GM18873 (cell line): ENCODE measurements around the gene MRGPRF.

Source experiments
- ATAC-seq: cut with Tn5 transposase; IDR thresholded peaks from one replicate; pipeline ENCODE4 v1.9.1; 2021; ENCODE audit warnings: mild to moderate bottlenecking, moderate library complexity, moderate number of reproducible peaks; ENCODE audit not compliant: unreplicated experiment, low FRiP score

The MRGPRF gene

DNA sequence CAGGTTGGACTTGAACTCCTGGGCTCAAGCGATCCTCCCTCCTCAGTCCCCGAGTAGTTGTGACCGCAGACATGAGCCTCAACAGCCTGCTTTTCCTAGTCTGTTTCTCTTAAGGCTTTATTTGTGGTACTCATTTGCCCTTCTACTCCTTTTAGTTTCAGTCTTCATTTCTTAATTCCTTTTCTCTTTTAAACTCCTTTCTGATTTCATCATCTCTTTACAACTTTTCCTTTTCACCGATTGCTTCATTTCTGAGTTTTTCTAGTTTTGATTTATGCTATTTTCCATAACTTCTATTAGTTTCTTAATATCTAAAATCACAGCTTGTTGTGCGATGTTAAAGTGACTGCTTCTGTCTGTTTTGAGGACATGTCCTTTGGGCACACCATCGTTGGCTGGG lies 17.3 kb upstream of the MRGPRF start:
- ATAC-seq = no peak

DNA sequence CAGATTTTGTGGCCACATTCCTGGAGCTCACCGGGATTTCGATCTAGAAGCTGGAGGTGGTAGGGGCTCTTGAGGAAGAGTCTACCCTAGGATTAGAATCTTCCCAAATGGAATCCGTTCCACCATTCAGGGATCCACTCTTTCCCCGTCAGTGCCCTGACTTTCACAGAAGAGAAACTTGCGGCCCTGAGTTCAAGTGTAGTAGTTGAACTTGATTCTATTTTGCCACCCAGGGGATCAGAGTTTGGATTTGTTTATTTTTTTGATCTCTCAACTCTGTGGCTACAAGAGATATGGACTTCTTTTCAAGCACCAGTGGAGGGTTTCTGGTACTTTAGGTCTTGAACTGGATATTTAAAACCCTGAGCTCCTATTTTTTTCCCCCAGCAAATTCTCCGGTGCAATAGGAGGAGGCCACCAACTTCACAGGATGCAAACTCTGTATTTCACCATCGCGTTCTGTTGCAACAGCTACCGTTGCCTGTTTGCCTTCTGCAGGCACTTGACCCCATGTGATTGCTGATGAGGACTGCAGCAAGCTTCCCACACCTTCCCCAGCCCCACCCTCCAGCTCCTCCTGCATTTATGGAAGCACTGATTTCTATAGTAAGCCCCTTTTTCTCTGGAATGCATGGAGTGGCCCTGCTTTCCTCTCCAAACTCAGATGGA lies 14.8 kb upstream of the MRGPRF start:
- no peak for ATAC-seq

DNA sequence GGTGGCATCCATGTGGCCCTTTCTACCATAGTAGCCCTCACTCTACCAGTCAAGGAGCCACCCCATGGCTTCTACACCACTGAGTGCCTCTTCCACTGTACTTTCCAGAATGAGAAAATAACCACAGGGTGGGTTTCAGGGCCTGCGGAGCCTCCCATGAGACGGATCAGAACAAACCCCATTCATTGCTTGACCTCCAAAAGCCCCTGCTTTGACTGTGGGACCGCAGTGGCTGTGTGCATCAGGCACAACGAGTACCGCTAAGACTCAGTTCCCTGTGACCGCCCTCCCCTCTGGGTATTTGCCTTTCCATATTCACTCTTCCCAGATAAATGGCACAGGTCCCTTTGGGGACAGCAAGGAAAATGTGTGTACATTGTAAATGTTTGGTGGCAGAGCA lies 11.5 kb upstream of the MRGPRF start:
- no peak for ATAC-seq

DNA sequence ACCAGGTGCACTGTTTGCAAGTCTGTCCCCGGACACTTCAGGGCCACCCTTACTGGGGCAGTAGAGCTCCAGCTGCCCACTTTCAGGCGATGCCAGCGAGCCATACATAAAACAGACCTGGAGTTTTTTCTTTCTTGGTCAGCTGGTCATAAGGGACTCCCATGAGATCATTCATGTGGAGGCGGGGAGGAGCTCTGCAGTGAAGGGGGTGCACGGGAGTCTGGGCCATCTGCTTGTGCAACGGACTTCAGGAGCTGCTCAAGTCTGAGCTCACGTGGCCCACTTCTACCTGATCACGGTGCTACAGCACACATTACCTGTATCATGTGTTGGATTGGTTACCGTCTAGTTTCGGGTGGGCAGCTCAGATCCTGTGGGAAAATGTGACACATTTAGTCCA lies 9.2 kb upstream of the MRGPRF start:
- no peak for ATAC-seq

DNA sequence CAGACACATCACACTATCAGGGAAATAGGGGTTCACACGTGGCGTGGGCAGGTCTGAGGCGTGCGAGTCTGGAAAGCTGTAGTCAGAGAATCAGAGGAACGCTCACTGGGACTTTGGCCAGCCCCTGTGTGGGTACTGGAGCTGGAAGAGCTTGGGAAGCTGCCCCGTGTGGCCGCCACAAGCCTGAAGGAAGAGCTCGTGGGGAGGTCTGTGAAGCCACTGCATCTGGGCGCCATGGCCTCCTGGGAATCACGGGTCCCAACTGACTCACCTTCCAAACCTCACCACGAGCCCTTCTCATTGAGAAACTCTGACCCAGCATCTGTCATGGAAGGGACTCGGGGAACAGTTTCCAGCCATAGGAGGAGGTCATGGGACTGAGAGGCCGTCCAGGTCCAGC lies 5.9 kb upstream of the MRGPRF start:
- ATAC-seq = no peak

DNA sequence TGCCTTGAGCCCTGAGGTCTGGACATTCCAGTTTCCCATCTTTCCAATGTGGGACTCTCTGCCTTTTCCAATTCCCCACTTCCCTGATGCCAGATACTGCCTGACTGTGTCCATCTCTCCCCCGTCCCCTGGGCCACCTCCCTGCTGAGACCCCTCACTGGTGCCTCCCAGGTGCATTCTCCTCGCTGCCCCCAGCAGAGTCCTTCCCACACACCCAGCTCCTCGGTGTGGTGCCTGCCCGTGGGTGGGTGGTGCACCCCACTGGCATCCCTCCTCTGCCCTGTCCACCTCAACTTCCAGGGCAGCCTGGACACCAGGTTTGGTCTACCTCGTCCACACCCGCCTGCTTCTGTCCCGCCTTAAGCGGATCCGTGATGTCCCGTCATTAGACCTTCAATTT lies 4.9 kb upstream of the MRGPRF start:
- ATAC-seq = no peak

DNA sequence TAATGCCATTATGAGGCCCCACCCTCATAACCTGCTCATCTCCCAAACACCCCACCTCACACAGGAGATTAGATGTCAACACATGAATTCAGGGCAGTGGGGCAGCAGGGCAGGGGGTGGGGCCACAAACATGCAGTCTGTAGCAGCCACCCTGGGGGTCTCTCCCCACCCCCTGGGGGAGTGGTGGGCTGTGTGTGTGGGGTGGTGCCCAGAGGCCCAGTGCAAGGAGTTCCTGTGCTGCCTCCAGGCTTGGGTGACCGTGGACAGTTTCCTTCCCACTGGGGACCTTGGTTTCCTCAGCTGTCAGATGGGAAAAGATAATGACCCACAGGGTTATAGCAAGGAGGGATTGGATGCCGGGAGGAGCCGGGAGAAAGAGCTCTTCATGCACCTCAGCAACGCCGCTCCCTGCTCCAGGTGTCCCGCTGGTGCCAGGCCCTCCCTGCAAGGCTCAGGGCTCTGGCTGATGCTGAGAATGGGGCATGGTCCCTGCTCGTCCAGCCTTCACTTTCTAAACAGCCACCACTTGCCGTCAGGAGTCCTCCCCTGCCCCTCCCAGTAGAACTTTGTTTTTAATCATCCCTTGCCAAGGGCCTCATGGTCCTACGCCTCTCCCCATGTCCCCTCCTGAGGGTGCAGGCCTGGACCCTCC lies 2.0 kb upstream of the MRGPRF start:
- ATAC-seq = no peak

DNA sequence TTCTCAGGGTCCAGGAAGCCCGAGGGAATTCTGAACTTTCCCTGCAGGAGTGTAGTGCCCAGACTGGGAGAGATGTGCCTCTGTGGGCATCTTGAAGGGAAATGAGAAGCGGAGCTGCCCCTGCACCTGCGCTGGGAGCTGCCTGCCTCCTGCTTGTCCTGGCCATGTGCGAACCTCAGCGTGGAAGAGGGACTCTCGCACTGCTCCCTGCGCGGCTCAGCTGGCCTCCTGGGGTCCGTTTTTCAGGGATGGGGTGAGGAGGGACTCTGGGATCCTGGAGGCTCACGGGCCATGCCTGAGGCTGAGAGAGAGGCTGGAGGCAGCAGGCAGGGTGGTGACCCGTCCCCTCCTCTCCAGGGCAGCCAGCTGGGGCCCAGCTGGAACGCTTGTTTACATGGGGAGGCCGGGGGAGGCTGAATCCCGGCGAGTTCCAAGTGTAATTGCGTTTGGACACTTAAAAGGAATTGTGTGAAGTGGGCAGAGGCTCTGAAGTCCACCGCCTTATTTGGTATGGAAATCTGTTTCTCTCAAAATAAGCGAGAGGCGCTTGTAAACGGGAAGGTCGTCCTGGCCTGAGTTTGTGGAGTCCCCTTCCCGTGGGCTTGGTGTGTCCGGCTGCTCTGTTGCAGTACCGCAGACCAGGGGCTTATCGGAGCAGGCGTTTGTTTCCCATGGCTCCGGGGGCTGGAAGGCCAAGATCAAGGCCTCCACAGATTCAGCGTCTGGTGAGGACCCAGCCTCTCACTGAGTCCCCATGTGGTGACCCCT lies 1.2 kb upstream of the MRGPRF start:
- ATAC-seq = no peak

DNA sequence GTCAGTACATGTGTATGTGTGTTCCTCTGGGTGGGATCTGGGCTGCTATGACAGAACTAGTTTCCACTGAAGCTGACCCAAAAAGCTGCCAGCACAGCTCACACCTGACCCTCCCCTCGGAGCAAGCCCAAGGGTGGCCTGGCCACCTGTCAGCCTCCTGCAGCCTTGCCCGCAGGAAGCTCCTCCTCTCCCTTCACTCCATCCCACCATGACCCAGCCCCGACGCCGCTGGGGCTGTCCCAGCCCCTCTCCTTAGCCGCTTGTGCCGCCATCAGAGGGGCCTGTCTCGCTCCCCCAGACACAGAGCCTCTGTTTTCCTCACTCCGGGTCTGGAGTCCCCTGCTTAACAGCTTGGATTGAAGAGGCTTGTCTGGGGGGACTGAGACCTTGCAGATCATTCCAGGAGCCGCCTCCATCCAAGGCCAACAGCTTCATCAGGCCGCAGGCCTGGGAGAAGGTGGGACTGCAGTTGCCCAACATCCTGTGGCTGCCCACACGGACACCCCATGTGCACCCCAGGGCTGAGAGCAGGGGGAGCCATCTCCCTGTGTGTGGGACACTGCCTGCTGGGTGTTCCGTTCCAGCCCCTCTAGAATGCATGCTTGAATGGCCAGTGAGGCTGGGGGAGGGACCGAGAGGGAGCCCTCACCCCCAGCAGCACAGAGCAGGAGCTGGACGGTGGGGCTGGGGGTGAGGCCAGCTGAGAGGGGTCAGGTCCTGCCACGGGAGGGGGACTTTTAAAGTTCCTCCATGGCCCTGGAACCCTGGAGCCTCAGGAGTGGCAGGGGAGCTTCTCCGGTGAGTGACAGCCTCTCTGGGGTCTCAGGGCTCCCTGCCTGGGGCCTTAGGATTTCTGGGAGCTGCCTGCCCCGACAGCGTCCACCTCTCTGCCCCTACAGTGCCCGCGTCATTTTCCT lies 696 bp downstream of the MRGPRF start:
- ATAC-seq = no peak

DNA sequence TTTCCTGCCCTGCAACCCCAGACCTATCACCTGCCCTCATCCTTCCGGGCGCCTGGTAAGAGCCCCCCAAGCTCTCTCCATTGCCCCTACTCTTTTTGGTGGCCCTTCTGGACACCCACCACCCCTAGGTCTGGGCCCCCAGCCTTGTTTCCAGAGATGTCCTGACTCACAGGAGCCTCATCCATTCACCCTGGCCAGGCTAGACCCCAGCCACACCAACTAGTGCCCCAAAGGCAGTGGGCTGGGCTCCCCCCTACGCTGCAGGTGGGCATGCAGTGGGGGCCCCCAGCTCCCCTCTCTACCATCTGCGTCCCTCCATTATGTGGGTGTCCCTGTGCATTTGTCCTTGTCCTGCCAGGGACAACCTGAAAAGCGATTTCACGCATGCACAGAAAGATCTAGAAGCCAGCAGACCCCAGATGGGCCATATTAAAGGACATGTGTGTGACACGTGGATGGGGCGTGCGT lies 1.4 kb downstream of the MRGPRF start:
- no peak for ATAC-seq

DNA sequence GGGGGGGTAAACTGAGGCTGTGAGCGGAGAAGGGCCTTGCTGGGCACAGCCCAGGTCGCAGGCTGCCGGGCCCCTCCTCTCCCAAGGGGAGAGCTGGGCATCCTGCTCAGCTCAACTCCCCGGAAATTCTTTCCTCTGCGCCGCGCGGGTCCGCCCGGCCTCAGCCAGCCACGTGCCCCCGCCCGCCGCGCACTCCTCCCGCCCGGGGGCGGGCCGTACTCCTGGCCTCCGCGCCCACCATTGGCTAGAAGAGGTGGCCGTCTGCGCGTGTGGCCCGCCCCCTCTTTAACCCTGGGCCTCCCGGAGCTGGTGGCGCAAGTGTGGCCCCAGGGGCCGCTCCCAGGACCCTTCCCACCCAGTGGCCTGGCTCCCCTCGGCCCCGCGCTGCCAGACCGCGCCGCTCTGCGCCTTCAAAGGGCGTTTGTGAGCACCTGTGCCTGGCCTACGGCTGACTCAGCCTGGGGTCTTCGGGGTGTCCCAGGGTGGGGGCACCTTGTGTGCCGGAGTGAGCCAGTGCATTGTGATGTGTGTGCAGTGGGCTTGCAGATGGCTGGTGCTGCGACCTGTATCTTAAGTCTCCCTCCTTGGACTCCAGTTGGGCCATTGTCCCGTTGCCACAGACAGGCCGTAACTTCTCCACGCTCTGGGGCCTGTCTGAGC lies 2.0 kb downstream of the MRGPRF start:
- no peak for ATAC-seq

DNA sequence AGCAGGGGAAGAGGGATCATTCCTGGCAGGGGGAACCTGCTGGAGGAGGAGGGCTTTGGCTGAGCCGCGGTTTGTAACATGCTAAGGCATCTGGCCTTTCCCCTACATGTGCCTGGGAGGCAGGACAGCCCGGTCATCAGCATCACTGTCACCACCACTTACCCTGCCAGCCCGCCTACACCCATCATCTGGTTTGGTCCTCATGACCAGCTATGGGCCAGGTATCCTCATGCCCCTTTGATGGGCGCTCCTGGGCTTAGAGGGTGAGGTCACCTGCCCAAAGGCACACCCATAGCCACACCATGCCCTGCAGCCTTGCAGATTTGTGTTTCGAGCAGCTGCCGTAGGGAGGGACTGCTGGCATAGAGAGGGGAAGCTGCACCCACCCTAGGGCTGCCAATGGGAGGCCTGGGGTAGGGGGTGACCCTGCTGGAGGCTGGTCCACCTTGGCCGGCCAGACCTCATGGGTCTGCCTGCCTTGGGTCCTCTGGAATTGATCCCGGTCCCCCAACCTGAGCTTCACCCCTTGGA lies 2.6 kb downstream of the MRGPRF start:
- ATAC-seq = no peak

DNA sequence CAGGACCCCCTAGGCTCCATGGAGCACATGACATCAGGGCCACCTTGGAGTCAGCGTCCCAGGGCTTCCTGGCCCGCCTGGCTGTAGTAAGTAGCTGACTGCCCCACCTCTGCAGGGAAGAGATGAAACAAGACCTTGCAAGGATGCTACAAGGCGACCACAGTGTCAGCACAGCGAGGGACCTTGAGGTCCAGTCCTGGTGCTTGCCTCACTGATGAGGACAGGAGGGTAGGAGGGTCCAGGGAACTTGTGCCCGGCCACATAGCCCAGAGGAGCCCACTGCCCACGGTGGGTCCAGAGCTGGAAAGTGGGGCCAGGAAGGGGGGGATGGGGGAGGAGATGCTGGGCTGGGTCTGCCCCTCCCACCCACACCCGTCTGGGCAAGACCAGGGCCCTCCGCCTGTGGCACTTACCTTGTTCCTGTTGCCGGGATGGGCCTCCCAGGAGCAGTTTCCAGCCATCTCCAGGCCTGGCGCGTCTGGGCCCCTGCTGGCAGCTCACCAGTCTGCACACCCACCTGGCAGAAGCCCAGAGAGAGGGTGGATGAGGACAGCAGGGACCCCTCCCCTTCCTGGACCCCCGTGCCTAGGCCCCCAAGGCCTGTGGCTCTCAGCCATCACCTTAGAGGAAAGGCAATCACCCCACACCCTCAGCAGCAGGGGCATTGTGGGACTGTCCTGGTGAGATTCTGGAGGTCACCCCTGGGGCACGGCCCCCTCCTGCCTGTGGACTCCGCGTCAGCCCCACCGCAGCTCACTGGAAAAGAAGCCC lies 3.4 kb downstream of the MRGPRF start:
- no peak for ATAC-seq

DNA sequence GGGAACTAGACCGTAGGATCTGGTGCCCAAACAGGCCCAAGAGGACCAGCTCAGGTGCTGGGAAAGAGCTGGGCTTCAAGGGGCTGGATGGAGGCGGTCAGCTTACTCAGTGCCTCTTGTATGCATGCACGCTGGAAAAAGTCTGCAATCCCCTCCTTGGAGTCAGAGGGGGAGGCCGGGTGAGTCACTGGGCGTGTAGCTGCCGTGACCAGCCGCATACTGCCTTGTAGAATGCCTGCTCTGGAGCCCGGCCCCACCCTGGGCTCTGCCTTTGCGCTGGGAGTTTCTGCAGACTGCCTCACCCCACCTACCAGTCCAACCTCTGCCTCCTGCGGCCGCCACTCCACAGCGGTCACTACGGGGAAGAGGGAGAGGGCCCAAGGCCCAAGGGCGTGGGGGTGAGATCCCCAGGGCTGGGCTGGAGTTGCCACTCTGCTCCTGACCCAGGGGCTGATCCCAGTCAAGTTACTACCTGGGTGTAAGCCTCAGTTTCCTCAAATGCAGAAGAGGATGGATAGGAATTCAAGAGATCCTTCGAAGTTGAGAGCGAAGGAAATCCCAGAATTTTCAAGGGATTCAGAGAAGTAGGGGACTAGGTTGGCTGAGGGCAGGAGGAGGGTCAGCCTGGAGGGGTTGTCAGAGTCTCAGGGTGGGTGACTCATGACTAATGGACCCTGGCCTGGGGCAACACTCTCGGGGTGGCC lies 4.2 kb downstream of the MRGPRF start:
- ATAC-seq = no peak

DNA sequence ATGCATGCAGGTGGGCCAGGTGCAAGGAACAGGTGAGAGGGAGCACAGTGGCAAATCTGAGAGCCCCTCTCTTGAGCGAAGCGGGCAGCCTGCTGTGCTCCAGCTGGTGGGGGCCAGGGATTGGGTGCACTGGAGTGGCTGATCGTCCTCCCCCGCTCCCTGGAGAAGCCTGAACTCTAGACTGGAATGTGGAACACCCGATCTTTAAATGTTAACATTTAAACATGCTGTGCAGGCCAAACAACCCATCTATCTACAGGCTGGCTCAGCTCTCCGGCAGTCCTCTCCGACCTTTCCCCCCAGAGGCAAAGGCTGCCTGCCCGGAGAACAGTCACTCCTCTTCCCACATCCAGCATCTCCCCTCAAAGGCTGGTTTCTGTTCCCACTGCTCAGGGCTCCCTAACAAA lies 5.1 kb downstream of the MRGPRF start:
- ATAC-seq = no peak

DNA sequence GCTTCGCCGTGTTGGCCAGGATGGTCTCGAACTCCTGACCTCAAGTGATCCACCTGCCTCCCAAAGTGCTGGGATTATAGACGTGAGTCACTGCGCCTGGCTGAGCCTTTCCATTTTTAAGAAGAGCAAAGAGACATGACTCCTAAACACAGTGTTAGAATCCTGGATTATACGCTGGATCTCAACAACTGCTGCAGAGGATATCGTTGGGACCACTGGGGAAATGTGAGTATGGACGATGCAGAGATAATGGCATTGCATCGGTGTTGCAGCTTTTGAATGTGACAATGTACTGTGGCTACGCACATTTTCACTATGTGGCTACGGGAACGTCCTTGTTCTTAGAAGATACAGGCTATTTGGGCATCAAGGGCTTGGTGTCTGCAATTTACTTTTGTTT lies 6.2 kb downstream of the MRGPRF start:
- no peak for ATAC-seq

DNA sequence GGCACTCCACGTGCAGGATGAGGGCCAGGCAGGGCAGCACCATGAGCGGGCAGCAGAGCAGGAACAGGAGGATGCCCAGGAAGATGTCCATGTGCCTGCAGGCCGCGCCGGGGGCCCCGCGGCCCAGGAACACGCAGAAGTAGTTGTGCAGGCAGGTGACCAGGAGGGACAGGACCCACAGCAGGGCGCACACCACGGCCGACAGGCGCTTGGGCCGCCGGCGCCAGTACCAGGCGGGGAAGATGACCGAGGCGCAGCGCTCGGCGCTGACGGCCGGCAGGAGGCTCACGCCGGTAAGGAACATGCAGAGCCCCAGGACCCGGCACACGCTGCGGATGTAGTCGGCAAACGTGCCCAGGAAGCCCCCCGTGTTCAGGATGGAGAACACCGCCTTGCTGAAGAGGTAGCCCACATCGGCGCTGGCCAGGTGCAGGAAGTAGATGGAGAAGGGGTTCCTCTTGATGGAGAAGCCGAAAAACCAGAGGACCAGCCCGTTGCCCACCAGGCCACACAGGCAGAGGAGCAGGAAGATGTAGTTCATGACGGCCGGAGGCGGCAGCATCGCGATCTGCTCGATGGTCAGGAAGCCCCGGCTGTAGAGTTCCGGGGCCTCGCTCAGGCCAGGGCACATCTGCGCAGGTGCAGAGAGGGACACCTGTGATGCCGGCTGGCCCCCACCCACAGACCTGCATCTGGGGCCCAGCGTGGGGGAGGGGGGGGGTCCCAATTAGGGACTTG lies 7.2 kb downstream of the MRGPRF start:
- no peak for ATAC-seq

DNA sequence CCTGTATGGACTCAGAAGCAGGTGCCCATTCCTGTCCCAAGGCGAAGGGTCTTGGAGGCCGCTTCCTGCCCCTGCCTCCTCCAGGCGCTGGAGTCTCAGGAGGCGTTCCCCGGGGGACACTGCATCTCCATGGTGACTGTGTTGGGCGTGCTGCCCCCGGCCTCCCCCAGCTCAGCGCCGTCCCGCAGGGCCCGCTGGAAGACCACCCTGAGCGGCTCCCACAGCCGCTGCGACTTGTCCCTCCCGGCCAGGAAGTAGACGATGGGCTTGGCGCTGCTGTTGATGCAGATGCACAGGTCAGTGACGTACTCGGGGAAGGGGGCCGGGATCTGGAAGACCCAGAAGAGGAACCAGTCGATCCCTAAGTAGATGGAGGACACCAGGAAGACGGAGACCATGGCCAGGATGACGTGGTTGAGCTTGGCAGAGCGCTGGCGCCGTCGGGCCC lies 7.8 kb downstream of the MRGPRF start:
- no peak for ATAC-seq
